ENCODE data around the gene IFT22. TPM values are rescaled to one million over a fixed set of nuclear protein-coding genes. Genes with fewer than 3 reads are reported as not detected.
"Not testable (repeated sequence)": the region's sequence is repeated elsewhere in the genome, so short reads cannot be mapped to it uniquely, and the experiment has no call there.

The IFT22 gene
- total and polyA plus RNA-seq, 9 donors: 21.8 to 61.3 (median 27.8) TPM

DNA sequence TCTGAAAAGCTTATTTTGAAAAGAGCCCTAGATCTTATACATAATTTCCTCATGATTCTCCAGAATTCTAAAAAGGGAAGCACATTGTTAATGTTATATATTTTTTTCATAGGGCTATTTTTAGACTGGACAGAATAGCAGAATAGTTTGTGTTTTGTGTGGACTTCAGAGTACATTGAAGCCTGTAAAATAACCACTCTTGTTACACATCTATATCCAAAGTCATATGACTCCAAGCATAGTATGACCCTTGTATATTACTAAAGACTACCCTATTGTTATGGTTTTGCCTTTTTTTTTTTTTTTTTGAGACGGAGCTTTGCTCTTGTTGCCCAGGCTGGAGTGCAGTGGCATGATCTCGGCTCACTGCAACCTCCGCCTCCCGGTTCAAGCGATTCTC lies 50.6 kb downstream of the IFT22 start:
- no peaks in the 10 kb centered on the region for H3K4me1 ChIP-seq (ENCODE audit: insufficient read depth)
- intact Hi-C loops (cut with DNase I): no loop called here
- DNase-seq: no peak
- H3K9me3 ChIP-seq: no peaks in the 10 kb centered on the region
- H3K27me3 ChIP-seq: no peaks in the 10 kb centered on the region
- WGBS, 3 donors: 68 to 75% (median 71%) methylated on average over 5 of the region's 5 CpGs
- TF ChIP-seq, protein P1, sequence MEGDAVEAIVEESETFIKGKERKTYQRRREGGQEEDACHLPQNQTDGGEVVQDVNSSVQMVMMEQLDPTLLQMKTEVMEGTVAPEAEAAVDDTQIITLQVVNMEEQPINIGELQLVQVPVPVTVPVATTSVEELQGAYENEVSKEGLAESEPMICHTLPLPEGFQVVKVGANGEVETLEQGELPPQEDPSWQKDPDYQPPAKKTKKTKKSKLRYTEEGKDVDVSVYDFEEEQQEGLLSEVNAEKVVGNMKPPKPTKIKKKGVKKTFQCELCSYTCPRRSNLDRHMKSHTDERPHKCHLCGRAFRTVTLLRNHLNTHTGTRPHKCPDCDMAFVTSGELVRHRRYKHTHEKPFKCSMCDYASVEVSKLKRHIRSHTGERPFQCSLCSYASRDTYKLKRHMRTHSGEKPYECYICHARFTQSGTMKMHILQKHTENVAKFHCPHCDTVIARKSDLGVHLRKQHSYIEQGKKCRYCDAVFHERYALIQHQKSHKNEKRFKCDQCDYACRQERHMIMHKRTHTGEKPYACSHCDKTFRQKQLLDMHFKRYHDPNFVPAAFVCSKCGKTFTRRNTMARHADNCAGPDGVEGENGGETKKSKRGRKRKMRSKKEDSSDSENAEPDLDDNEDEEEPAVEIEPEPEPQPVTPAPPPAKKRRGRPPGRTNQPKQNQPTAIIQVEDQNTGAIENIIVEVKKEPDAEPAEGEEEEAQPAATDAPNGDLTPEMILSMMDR (IDR thresholded peaks at IDR 0.05): no peak
- TF ChIP-seq EP300 (IDR thresholded peaks at IDR 0.05) (no peak), POLR2A (IDR thresholded peaks at IDR 0.05) (no peak)
- no peaks in the 10 kb centered on the region for H3K36me3 ChIP-seq
- no peak overlapping the region for H3K27ac ChIP-seq
- H3K4me3 ChIP-seq: no peak overlapping the region

DNA sequence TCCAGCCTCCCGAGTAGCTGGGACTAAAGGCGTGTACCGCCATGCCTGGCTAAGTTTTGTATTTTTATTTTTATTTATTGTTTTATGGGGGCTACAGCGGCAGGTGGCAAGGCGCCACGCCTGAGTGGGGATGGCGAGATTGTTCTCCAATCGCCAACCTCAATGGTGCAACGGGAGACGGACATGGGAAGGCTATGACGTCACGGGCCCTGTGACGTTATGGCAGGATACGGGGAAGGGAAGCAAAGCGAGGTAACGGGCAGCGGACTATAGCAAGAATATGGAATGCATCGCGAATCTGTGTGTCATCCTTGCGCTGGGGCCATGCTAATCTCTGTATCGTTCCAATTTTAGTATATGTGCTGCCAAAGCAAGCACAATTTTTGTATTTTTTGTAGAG lies 51.9 kb downstream of the IFT22 start:
- H3K9me3 ChIP-seq: no peaks in the 10 kb centered on the region
- WGBS, 3 donors: 87 to 91% (median 88%) methylated on average over 21 of the region's 21 CpGs
- intact Hi-C loops (cut with DNase I): loop anchor here in 1 of 4 donors (10.0 kb wide), 1 partner anchor 105 kb away; the partner anchor contains the start of gene VGF
- H3K27ac ChIP-seq: no peak overlapping the region
- no peaks in the 10 kb centered on the region for H3K27me3 ChIP-seq
- TF ChIP-seq EP300 (IDR thresholded peaks at IDR 0.05) (no peak), POLR2A (IDR thresholded peaks at IDR 0.05) (no peak)
- TF ChIP-seq, protein P1 (IDR thresholded peaks at IDR 0.05): no peak
- no peak overlapping the region for H3K4me3 ChIP-seq
- DNase-seq: no peak
- H3K36me3 ChIP-seq: no peaks in the 10 kb centered on the region
- no peaks in the 10 kb centered on the region for H3K4me1 ChIP-seq (ENCODE audit: insufficient read depth)

DNA sequence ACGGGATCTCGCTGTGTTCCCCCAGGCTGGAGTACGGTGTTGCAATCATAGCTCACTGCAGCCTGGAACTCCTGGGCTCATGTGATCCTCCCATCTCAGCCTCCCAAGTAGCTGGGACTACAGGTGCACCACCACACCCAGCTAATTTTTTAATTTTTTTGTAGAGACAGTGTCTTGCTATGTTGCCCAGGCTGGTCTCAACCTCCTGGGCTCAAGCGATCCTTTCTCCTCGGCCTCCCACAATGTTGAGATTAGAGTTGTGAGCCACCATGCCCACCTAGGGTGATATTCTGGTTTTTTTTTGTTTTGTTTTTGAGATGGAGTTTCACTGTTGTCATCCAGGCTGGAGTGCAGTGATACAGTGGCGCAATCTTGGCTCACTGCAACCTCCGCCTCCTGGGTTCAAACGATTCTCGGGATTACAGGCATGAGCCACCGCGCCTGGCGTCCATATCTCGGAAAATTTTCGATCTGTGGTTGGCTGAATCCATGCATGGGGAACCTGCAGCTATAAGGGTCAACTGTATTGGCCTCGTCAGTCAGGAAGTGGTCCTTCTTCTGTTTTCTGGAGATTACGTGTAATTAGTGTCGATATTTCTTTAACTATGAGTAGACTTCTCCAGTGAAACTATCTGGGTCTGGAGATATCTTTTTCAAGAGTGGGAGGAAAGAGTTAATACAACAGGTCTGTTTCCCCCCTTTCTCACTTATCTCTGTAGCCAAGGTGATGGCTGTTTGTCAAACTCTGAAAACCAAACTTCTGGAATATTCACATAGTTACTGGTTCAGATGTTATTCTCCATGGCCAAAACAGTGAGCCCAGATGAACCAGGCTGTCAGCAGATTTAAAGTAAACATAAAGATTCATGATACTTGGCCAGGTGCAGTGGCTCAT lies 55.7 kb downstream of the IFT22 start:
- H3K9me3 ChIP-seq: no peaks in the 10 kb centered on the region
- H3K4me3 ChIP-seq: no peak overlapping the region
- no peaks in the 10 kb centered on the region for H3K4me1 ChIP-seq (ENCODE audit: insufficient read depth)
- H3K27ac ChIP-seq: no peak overlapping the region
- H3K27me3 ChIP-seq: no peaks in the 10 kb centered on the region
- no peak for DNase-seq
- TF ChIP-seq POLR2A (IDR thresholded peaks at IDR 0.05): no peak
- no peak for TF ChIP-seq EP300 (IDR thresholded peaks at IDR 0.05)
- TF ChIP-seq, protein P1 (IDR thresholded peaks at IDR 0.05): no peak
- no peaks in the 10 kb centered on the region for H3K36me3 ChIP-seq
- 62 to 66% (median 64%) methylated on average over 17 of the region's 17 CpGs for WGBS, 3 donors
- intact Hi-C loops (cut with DNase I): loop anchor here in 1 of 4 donors (10.0 kb wide), 1 partner anchor 101 kb away; the partner anchor contains the start of gene VGF

DNA sequence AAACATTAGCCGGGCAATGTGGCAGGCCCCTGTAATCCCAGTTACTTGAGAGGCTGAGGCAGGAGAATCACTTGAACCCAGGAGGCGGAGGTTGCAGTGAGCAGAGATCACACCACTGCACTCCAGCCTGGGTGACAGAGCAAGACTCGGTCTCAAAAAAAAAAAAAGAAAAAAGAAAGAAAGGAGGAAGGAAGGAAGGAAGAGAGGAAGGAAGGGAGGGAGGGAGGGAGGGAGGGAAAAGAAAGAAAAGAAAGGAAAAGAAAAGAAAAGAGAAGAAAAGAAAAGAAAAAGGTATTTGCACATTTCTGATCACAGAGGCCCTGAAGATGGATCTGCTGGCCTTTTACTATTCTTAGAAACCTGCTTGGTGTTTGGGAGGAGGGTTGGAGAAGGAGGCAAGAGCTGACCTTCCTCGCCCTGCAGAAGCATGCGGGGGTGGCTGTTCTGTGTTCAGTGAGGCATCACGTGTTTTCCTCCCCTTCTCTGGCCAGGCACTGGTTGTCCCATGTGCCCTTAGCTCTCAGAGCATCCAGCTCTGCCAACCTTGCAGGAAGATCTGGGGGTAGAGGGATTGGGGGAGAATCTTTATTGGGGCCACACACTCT lies 57.4 kb downstream of the IFT22 start:
- WGBS, 3 donors: 35 to 36% (median 35%) methylated on average over 6 of the region's 6 CpGs
- H3K9me3 ChIP-seq; H3K4me1 ChIP-seq (ENCODE audit: insufficient read depth); H3K36me3 ChIP-seq; H3K27me3 ChIP-seq; H3K4me3 ChIP-seq; H3K27ac ChIP-seq: not testable (repeated sequence)
- intact Hi-C loops (cut with DNase I): loop anchor here in 1 of 4 donors (10.0 kb wide), 1 partner anchor 99 kb away; the partner anchor contains the start of gene VGF
- peak in 3 of 5 donors; percentile 34 to 64 (median 42) for DNase-seq

Small RNA genes lying within 50 kb of the gene (small RNA-seq; reads per million reads assigned to genes)
- not detected for gene RNU6-1104P

Other genes with a start within 250 kb of the IFT22 start
- gene TRIM56, start 236.3 kb downstream of the IFT22 start, total RNA-seq: 10 to 100 TPM; 18.2 to 77.4 (median 48.5) TPM
- gene TRIM56, start 236.3 kb downstream of the IFT22 start, polyA plus RNA-seq: 10 to 100 TPM; 19.4 to 27.5 TPM
- 10 to 100 TPM in 6 of 7 donors, 1 to 10 TPM in 1; 4.0 to 81.6 (median 20.9) TPM for gene SERPINE1, start 194.7 kb downstream of the IFT22 start, total RNA-seq
- gene SERPINE1, start 194.7 kb downstream of the IFT22 start, polyA plus RNA-seq: 10 to 100 TPM; 13.1 to 19.9 TPM
- 10 to 100 TPM; 17.4 to 32.0 (median 25.5) TPM for gene AP1S1, start 167.3 kb downstream of the IFT22 start, total RNA-seq
- gene AP1S1, start 167.3 kb downstream of the IFT22 start, polyA plus RNA-seq: 10 to 100 TPM; 35.2 to 54.9 TPM
- under 1 TPM in 1 of 7 donors, not detected in 6; 0.20 TPM for gene VGF, start 156.2 kb downstream of the IFT22 start, total RNA-seq
- under 1 TPM in 1 of 2 donors, not detected in 1; 0.04 TPM for gene VGF, start 156.2 kb downstream of the IFT22 start, polyA plus RNA-seq
- not detected for gene NAT16, start 141.5 kb downstream of the IFT22 start, total RNA-seq
- not detected for gene NAT16, start 141.5 kb downstream of the IFT22 start, polyA plus RNA-seq
- under 1 TPM in 1 of 7 donors, not detected in 6; 0.24 TPM for gene MOGAT3, start 120.8 kb downstream of the IFT22 start, total RNA-seq
- gene MOGAT3, start 120.8 kb downstream of the IFT22 start, polyA plus RNA-seq: not detected
- 10 to 100 TPM; 14.2 to 51.9 (median 38.5) TPM for gene PLOD3, start 104.2 kb downstream of the IFT22 start, total RNA-seq
- 10 to 100 TPM; 27.0 to 41.5 TPM for gene PLOD3, start 104.2 kb downstream of the IFT22 start, polyA plus RNA-seq
- gene ZNHIT1, start 103.6 kb downstream of the IFT22 start, total RNA-seq: 10 to 100 TPM; 36.2 to 84.4 (median 43.5) TPM
- gene ZNHIT1, start 103.6 kb downstream of the IFT22 start, polyA plus RNA-seq: 10 to 100 TPM; 27.6 to 59.7 TPM
- gene CLDN15, start 84.0 kb downstream of the IFT22 start, total RNA-seq: 100 to 1,000 TPM in 1 of 7 donors, 10 to 100 TPM in 4, 1 to 10 TPM in 2; 9.0 to 225 (median 11.7) TPM
- gene CLDN15, start 84.0 kb downstream of the IFT22 start, polyA plus RNA-seq: 10 to 100 TPM in 1 of 2 donors, 1 to 10 TPM in 1; 3.6 to 14.6 TPM
- 100 to 1,000 TPM; 146 to 262 (median 178) TPM for gene FIS1, start 76.7 kb downstream of the IFT22 start, total RNA-seq
- 100 to 1,000 TPM in 1 of 2 donors, 10 to 100 TPM in 1; 83.2 to 234 TPM for gene FIS1, start 76.7 kb downstream of the IFT22 start, polyA plus RNA-seq
- gene COL26A1, start 41.1 kb upstream of the IFT22 start, total RNA-seq: 1 to 10 TPM in 2 of 7 donors, under 1 TPM in 5; 0.28 to 2.3 (median 0.42) TPM
- gene COL26A1, start 41.1 kb upstream of the IFT22 start, polyA plus RNA-seq: under 1 TPM; 0.17 to 0.38 TPM